GM19099 (cell line): Measurements from ENCODE around the gene TMCO1.

Experiments used
- POLR2A ChIP-seq: IDR thresholded peaks from 3 replicates; pipeline ENCODE4 v1.6.1; 2011; ENCODE audit warnings: low read depth; ENCODE audit not compliant: insufficient read length; ENCODE audit errors: extremely low read depth

The TMCO1 gene

DNA sequence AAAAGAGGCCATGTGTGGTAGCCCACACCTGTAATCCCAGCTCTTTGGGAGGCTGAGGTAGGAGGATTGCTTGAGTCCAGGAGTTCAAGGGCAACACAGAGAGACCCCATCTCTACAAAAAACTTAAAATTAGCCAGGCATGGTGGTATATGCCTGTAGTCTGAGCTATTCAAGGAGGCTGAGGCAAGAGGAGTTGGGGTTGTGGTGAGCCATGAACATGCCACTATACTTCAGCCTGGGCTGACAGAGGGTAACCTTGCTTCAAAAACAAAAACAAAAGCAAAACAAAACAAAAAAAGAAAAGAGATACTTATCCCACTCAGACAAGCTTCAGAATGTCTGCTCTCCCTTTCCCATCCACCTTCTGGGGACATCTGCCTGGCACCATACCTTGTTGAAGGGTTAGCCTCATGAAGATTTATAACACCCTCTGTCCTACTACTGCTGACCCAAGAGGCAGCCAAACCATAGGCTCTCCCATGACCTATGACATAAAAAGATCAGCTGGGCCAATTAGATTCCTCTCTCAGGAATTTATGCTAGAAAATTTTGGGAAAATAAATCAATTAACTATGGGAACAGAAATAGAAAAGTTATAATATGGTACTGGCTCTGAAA lies 13.2 kb downstream of the TMCO1 start:
- TF ChIP-seq POLR2A, result no peak

GRCh38 chr1:165753934-165754333 lies 14.7 kb downstream of the TMCO1 start:
- no peak for TF ChIP-seq POLR2A

DNA sequence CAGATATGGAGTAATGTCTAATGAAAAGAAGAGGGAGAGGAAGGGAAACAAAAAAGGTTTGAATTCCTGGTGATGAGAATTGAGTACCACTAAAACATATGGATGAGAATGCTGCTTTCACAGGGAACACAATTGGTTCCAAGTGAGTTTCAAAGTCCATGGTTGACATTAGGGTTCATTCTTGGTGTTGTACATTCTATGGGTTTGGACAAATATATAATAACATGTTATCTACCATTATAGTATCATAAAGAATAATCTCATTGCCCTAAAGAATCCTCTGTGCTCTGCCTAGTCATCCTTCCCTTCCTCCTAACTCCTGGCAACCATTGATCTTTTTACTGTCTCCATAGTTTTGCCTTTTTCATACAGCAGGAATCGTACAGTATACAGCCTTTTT lies 20.1 kb downstream of the TMCO1 start:
- no peak for TF ChIP-seq POLR2A

DNA sequence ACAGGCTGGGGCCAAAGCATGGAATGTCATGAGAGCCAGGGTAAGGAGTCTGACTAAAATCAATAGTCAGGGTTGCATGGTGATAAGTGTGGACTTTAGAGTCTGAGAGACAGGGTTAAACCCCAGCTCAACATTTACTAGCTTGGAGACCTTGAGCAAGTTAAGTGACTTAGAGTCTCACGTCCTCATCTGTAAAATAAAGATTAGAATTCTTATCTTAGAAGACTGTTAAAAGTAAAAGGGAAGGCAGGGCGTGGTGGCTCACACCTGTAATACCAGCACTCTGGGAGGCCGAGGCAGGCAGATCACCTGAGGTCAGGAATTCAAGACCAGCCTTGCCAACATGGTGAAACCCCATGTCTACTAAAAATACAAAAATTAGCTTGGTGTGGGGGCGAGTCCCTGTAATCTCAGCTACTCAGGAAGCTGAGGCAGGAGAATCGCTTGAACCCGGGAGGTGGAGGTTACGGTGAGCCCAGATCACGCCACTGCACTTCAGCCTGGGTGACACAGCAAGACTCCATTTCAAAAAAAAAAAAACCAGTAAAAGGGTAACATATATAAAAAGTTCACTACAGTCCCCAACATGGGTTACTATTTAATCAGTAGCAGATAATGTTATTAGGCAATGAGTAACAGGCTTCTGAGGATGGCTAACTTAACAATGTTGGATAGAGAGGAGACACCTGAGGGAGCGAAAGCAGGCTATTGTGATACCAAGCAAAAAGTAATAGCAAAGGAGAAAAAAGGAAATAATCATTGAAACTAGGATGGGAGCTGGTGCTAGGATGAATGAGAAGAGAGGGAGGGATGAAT lies 20.8 kb downstream of the TMCO1 start:
- TF ChIP-seq POLR2A, result no peak

GRCh38 chr1:165742194-165742593 lies 26.5 kb downstream of the TMCO1 start:
- no peak for TF ChIP-seq POLR2A

DNA sequence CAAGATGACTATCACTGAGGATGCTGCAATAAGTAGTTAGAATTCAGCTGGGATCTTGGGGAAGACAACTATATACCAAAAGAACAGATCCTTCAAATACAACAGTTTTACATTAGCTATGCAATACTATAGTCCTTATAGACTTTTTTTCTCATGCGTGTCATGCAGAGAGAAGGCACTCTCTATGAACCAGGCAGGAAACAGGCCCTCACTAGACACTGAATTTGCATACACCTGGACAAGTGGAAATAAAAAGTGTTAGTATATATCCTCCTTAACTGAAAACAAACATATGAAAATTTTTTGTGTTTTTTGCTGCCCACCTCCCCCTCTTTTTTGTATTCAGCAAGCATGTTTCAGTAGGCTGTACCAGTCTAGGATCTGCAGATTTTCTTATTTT lies 29.9 kb downstream of the TMCO1 start:
- TF ChIP-seq POLR2A, result no peak

DNA sequence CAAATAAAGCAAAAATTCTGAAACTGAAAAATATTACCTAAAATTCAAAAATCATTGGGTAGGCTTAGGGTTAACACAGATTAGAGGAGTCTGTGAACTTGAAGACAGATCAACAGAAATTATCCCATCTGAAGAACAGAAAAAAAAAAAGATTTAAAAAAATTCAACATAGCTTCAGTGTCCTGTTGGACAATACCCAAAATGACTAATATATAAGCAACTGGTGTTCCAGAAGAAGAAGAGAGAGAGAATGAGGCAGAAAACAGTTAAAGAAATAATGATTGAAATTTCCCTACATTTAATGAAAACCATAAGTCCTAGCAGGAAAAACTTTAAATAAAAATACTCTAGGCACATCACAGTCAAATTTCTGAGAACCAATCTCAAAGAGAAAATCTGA lies 31.5 kb downstream of the TMCO1 start:
- TF ChIP-seq POLR2A, result no peak

DNA sequence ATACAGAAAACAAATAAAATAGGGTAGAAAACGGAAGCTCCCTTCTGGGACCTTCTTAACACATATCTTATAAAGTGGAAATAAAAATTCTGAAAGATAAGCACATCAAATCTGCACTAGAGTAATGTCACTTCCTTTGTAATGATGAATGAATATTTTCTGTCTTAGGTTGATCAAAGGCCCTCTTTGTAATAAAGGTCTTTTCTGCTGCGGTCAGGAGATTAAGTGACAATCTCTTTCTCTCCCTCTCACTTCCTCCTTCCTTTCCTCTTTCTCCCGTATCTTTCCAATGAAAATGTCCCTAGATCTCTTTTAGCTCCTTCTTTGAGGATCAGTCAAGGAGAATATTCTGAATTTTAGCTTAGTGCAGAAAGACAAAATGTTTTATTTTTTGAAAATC lies 33.8 kb downstream of the TMCO1 start:
- no peak for TF ChIP-seq POLR2A

- TF ChIP-seq POLR2A, result no peak
Measured at GRCh38 chr1:165726841-165727240, 41.8 kb downstream of the TMCO1 start.

DNA sequence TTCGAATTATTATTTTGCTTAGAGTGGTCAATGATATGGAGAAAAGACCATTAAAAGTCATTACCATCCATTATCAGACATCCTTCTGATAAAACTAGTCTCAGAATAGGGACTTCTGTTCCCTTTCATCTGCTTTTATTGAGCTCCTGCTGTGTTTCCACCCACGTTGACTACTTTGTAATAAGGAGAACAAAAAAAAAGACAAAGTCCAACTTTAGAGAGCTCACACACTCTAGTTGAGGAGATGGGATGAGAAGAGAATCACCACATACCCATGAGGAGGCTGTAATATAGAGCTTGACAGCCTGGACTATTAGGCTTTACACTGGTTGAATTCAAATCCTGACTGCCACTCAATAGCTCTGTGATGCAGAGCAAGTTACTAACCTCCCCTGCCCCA lies 42.5 kb downstream of the TMCO1 start:
- no peak for TF ChIP-seq POLR2A

DNA sequence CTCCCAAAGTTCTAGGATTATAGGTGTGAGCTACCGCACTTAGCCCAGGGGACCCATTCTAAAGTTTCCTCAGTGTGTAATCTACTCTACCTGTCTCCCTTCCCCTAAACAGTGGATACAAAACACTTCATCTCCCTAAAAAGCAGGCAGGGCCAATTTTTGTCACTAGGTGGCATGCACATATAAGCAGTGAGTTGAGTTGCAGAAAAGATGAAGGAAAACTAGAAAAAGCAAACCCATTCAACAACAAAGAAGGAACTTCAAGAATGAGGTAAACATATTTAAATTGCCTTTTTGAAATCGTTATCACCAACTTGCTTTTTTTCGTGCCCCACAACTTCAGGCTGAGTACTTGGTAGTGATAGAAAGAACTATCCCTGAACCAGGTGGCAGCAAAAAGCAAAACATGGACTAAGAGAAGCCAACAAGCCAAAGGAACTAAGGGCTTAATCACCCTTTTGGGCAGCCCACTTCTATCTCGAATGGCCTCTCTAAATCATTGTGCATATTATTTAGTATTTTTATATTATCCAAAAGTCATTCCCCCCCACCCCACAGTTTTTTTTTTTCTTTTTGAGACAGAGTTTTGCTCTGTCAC lies 50.7 kb downstream of the TMCO1 start:
- TF ChIP-seq POLR2A, result no peak

DNA sequence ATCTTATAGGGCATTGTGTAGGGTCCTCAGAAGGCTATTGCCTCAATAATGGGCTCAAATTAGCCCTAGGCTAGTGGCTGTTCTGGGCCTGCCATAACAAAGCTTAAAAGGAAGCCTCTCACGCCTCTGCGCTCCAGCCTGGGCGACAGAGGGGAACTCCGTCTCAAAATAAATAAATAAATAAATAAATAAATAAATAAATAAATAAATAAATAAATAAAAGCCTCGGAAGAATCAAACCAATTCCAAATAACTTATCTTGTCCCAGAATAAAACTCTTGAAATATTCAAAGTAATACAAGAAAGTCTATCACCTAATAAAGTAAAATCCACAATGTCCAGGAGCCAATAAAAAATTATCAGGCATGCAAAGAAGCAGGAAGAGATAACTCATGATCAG lies 55.9 kb downstream of the TMCO1 start:
- TF ChIP-seq POLR2A, result no peak

DNA sequence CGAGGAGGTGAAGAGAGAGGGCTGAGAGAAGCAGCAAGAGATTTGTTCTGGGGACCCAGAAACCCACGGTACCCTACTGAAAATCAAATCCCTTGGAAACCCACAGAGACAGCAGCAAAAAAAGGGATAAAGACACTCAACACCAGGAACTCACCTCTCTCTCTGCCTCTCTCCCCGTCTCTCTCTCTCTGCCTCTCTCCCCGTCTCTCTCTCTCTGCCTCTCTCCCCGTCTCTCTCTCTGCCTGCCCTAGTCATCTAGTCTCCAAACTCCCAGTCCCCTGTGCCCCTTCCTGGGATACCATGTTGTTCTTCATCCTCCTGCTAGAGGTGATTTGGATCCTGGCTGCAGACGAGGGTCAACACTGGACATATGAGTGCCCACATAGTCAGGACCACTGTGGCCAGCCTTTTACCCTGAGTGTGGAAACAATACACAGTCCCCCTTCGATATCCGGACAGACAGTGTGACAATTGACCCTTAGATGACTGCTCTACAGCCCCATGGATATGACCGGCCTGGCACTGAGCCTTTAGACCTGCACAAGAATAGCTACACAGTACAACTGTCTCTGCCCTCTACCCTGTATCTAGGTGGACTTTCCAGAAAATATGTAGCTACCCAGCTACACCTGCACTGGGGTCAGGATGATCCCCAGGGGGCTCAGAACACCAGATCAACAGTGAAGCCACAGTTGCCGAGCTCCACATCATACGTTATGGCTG lies 60.5 kb downstream of the TMCO1 start:
- no peak for TF ChIP-seq POLR2A

DNA sequence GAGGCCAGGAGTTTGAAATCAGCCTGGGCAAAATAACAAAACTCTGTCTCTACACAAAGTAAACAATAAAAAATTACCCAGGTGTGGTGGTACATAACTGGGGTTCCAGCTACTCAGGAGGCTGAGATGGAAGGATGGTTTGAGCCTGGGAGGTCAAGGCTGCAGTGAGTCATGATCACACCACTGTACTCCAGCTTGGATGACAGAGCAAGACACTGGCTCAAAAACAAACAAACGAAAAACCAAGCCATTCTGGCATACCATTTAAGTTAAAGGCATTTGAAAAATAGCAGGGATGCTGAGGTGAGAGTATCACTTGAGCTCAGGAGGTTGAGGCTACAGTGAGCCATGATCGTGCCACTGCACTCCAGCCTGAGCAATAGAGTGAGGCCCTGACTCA lies 65.0 kb downstream of the TMCO1 start:
- no peak for TF ChIP-seq POLR2A

DNA sequence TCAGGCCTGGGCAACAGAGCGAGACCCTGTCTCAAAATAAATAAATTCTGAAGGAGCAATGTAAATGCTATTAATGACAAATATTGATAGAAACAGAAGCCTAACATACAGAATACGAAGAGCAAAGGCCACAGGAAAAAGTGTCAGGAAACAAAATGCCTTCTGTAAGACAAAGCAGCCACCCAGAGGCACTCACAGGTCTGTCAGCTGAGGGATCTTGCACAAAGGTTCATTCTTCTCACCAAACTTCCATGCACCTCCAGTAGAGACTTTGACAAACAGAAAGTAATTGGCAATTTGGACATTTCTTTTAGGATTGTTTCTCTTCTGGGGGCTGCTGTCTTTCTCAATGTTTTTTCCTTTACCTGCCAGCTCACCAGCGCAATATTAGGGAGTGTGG lies 69.1 kb downstream of the TMCO1 start:
- no peak for TF ChIP-seq POLR2A

GRCh38 chr1:165698761-165699052 lies 70.0 kb downstream of the TMCO1 start:
- no peak for TF ChIP-seq POLR2A
